Posterior cingulate gyrus (tissue), 11 donors: ENCODE results near the gene SPPL2A.

ENCODE experiments used
- DNase-seq, 10 donors: peaks; one replicate each; pipeline versions ENCODE4 v3.0.0 to v3.0.0-alpha.2; 2020 to 2021; ENCODE audit warnings: mixed read lengths in 3 of 10
- intact Hi-C: fragments of 100-400 bp; cut with DNase I; formaldehyde crosslinking; loops from one replicate; pipeline ENCODE4 v1.15.1; 2023

The SPPL2A gene

DNA sequence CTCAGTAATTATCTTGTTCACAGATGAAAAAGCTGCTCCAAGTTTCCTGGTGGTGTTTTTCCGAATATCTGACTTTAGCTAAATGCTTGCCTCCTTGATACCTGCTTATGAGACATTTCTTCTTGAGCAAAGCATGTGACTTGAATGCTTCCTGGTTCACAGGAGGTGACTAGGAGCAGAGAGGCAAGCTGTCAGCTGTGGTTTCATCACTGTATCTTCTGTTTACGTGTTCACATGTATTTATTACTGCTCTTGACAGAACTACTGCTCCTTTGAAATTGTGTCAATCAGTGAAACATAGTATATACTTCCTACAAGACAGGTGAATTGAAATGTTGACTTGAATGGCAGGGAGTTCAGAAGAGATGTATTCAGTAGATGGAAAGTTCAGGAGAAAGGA, 8.9 kb upstream of the SPPL2A start:
- DNase-seq: no peak
- intact Hi-C loops: no loop called here

DNA sequence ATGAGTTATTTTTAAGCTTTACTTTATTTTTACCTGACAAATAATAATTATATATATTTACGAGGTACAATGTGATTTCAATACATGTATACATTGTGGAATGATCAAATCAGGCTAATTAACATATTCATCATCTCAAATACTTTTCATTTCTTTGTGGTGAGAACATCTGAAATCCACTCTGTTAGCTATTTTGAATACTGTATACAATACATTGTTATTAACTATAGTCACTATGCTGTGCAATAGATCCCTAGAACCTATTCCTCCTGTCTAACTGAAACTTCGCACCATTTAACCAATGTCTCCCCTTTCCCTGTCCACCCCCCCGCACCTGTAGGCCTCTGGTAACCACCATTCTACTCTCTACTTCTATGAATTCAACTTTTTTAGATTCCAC, 7.9 kb upstream of the SPPL2A start:
- intact Hi-C loops: no loop called here
- DNase-seq: no peak

DNA sequence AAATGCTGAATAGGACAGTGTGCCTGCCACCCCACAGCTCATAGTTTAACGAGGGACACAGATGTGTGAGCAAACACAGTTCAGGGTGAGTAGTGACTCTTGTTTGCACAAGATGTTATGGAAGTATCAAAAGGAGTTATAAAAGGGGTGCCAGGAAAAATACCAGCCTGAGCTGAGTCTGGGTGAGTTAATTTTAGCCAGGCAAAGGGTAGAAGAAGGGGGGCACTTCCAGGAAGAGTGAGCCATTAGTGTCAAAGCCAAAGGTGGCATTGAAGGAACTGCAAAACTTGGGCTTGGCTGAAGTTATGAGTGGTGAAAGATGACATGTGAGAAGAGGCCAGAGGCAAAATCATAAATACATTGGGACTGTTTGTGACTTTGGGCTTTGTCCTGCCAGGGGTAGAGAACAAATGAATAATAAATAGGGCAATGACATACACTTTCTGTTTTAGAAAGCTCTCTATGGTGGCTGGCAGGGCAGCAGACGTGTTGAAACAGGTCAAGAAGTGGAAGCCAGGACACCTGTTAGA, 1.9 kb upstream of the SPPL2A start:
- DNase-seq: no peak
- intact Hi-C loops: loop anchor here (2.0 to 10.0 kb wide), 2 partner anchors 107 to 141 kb away; partner anchors contain the start of gene AP4E1

DNA sequence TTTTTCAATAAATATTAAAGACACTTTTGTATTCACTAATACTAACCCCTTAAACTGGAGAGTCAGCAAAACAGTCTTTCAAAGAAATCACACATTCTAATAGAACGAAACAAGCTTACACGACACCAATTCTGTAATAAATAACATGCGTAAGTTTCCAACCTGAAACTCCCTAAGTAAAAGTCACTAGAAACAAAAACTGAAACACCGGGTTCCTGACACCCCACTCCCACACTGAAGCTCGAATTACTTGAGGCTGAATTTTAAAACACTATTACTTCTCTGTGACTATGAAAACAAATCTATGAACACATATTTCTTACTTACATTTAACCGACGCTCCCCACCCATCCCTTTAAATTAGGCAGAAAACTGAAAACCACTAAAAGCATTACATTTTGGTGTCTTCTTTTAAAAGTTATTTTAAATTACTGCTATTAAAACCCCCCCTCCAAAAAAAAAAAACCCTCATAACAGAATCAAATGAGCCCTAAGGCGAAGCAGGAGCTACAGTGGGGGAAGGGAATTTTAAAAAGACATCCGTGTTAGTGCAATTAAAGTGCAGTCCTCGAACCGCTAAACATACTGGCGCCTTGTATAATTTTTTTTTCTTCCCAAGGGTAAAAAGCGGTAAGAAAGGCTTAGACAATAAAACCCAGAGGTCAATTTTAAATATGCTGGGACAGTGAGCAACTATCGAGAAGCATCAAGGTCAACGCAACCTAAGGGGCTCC, 878 bp downstream of the SPPL2A start:
- DNase-seq: no peak
- intact Hi-C loops: loop anchor here (2.0 to 10.0 kb wide), 2 partner anchors 78 to 110 kb away; partner anchors contain the start of gene TRPM7

DNA sequence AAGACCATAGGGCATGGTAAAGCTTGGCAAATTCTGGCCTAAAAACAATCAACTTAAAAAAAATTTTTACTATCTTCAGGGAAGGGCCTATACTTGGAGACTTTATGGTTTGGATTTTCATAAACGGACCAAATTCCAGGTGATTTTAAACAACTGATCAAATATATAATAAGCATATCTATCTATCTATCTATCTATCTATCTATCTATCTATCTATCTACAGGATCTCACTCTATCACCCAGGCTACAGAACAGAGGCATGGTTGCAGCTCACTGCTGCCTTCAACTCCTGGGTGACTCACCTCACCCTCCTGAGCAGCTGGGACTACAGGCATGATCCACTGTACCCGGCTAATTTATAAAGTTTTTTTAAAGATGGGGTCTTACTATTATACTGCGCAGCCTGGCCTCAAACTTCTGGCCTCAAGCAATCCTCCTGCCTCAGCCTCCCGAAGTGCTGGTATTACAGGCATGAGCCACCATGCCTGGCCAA, 6.7 kb downstream of the SPPL2A start:
- intact Hi-C loops: no loop called here
- no peak for DNase-seq

DNA sequence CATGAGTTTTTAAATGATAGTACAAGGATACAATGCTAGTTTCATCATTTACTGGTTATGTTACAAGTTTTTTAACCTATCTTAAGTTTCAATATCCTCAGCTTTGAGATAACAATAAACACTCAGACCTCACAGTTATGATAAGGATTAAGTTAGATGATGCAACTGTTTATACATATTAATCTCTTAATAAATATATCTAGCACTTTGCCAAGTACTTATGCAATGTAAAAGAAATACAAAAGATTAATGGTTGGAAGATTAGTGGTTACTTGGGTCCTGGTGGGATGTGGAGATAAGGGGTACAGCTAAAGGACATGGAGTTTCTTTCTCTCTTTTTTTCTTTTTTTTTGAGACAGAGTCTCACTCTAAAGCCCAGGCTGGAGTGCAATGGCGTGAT, 12.0 kb downstream of the SPPL2A start:
- DNase-seq: no peak
- intact Hi-C loops: no loop called here

DNA sequence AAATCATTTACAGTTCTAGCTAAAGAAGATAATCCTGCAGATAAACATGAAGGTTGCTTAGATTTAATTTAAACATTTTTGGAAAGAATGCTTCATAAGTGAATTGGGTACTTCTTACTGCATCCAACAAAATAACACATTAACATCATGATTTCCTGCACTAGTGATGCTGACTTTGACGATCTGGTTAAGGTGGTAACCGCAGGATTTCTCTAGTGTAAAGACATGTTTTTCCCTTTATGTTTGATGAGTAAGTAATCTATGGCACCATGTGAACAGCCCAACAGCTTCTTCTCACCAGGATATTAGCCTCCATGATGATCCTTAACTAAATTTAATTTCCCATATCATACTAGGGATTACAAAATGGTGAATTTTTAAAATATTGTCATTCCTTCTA, 14.1 kb downstream of the SPPL2A start:
- DNase-seq: no peak
- intact Hi-C loops: no loop called here

DNA sequence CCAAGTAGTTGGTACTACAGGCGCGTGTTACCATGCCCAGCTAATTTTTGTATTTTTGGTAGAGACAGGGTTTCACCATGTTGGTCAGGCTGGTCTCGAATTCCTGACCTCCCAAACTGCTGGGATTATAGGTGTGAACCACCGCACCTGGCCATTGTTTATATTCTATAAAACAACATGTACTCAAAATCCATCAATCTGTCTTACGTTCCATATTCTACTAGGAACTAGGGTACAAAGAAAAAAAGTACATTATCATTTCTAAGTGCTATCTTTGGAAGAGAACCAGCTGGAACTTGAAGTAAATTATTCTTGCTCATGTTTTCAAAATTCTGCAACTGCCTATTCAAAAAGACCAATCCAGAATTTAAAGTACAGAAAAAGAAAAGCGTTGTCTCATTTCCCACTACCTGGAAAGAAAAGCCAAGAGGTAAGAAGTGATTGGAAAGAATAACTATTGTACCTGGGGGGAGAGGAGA, 15.2 kb downstream of the SPPL2A start:
- intact Hi-C loops: no loop called here
- DNase-seq: no peak

DNA sequence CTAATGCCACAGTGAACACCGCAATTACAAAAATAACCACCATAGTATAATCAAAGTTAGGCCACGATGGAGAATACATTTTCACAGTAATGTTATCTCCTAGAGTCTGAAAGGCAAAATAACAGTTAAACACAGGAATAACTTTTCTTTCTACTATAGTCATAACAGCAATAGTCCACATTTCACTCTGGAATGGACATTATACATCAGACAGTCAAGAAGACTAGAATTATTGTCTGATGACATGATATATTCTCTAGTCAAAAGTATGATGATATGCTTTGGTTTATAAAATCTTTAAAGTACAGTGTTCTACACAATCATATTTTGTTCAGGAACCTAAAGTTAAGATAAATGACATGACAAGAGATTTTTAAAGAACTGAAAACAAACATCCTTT, 18.0 kb downstream of the SPPL2A start:
- intact Hi-C loops: no loop called here
- no peak for DNase-seq

DNA sequence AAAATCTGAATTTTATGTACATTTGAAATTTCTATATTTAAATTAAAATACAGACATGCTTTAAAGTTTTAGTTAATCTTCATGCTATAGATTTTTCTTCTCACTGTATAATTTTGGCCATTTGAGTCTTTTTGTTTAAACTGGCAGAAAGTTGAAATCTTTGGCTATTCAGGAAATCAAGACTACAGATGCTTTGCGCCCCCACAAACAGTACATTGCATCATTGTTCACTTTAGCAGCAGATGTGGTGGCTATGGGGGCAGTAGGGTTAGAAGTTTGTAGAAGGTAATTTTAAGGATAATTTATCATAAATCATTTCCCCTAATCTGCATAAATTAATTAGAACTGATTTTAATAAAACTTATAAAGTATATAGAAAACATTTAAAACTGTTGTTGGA, 20.9 kb downstream of the SPPL2A start:
- no peak for DNase-seq
- intact Hi-C loops: no loop called here

DNA sequence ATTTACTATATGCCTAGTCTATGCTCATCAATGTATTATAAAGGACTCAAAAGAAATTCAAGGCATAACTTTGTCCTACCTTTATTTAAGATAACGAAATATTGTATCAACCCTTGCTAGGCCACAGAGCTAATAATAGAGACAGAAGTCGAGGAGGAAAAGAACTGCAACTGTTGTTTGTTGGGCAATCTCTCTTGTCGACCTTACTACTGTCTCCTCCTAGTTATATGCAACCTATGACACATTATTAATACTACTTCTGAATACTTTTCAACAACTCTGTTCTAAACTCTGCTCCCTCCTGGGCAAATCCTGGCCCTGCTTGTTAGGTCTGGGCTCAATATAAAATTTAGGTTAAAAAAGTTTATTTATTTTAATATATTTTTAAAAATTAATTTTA, 24.6 kb downstream of the SPPL2A start:
- no peak for DNase-seq
- intact Hi-C loops: no loop called here

DNA sequence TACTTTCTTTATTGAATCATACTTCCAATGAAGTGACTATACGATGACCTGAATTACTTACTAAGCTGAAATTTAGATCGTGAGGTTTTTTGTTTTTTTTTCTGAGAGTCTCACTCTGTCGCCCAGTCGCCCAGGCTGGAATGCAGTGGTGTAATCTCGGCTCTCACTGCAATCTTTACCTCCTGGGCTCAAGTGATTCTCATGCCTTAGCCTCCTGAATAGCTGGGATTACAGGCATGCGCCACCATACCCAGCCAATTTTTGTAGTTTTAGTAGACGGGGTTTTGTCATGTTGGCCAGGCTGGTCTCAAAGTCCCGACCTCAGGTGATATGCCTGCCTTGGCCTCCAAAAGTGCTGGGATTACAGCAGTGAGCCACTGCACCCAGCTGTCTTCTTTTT, 28.7 kb downstream of the SPPL2A start:
- intact Hi-C loops: no loop called here
- no peak for DNase-seq

DNA sequence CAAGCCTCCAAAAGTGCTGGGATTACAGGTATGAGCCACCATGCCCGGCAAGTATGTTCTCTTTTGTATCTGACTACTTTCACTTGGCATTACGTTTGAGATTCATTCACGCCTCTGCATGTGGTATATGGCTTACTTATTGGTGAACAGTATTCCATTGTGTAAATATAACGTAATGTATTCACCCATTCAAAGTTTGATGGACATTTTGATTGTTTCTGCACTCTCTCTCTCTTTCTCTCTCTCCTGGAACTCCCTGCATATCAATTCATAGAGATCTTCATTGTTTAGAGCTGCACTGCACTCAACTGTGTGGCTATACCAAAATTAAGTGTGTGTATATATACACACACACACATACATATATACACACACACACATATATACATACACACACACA, 30.4 kb downstream of the SPPL2A start:
- intact Hi-C loops: no loop called here

DNA sequence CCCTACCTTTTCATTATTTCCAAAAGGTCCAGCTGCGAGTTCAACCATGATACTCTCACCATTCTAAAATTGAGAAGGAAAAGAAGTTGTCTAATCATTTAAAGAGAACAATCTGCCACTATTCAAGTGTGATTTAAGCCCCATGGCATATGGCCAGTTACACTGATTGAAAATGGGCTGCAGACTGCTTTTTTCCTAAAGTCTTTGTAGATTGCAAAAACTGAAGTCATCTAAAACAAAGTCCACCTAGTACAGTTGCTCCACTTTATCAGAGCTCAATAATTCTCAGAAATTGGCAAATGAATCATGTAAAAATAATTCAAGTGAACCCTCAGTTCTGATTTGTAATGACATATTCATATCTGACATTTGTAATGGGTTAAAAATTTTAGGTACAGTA, 39.2 kb downstream of the SPPL2A start:
- DNase-seq: no peak
- intact Hi-C loops: no loop called here

More for the DNA sequence above, 30.4 kb downstream of the SPPL2A start:
- no peak for DNase-seq

DNA sequence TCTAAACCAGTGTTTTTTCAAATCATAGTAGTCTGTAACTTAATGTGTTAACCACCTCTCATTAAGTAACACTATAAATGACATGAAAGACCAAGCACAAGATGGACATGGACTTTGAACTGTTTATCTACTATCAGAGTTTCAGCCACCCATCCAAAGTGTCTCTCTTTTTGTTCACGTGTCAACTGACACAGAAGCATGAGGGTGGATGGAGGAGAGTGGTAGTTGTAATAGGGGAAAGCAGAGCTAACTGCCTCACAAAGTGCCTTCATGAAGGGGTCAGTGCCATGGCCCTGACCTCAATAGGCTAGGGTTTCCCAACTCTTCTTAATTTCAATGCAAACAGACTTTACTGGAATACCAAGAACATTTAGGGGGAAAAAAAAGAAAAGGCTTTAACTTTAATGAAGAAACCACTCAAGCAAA, 46.8 kb downstream of the SPPL2A start:
- intact Hi-C loops: no loop called here
- DNase-seq: no peak

DNA sequence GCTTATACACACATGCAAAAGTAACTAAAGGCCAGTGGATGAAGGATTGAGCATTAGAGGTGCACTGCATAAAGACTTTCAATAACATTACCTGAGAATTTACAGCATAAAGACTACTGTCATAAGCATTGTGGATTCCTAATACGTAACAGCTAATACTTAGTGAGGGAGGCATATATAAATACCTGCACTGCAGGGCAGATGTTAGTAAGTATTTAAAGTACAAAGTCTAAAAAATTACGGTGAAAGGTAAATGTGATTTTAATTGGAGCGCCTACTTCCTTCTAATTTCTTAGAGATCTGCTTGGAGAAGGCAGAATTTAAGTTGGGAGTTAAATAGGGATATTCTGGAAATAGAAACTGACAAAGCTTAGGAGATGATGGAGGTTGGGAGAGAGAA, 53.5 kb downstream of the SPPL2A start:
- intact Hi-C loops: no loop called here
- DNase-seq: no peak

DNA sequence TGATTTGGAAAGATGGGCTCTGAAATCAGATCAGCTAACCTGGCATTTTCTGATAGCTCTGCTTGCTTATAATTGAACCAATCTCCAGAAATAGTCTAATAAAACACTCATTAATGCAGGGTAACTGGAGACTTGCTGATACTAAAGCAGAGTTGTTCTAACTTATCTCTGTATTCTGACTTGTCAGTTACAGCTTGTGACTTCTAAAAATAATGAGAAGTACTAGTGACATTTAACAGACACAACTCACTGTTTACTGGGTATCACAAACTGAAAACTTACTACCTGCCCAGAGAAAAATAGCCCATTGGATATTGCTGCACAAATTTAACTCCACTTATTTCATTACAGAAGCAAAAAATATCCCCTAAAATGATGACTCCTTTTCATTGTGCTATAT, 54.9 kb downstream of the SPPL2A start:
- intact Hi-C loops: no loop called here
- DNase-seq: no peak

DNA sequence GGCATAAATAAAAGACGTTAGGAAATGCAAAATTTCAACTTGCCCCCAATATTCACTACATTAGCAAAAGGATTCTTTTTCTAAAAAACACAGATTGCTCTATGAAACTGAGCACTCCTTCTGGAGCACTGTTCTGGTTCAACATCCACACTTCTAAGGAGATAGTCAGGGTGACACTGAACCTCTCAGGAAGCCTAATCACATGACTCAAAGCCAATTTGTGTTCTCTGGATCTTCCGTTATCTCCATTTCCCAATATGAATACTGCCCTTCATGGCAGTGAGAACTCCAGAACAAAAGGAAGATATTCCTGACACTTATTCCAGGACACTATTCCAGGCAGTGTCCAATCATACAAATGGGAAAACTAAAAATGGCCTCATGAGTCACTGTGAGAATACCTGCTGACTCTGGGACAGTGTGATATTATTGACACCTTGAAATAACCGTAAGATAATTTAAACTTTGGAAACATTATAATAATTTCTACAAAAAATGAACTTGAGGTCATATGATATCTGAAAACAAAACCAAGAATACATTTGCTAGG, 57.6 kb downstream of the SPPL2A start:
- intact Hi-C loops: no loop called here
- DNase-seq: no peak

DNA sequence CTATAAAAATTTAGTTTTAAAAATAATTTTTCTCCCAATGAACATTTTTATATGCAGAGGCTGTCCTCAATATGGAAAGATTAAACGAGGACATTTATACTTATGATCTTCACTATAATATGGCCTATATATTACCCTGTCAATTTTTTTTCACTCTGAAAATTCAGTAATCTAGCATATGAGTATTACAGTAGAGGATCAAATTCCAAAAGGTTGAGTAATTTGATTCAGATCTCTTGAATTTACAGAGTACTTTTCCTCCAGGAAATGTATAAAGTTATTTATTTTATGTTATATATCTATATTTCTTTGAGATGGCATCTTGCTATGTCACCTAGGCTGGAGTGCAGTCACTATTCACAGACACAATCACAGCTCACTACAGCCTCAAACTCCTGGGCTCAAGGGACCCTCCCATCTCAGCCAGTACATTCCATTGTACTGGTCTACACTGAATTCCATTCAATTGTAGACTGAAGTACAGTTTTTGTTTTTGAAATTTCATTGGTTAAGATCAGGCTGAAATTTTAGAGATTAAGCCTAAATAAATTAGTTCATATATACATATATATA, 62.7 kb downstream of the SPPL2A start:
- no peak for DNase-seq
- intact Hi-C loops: no loop called here

DNA sequence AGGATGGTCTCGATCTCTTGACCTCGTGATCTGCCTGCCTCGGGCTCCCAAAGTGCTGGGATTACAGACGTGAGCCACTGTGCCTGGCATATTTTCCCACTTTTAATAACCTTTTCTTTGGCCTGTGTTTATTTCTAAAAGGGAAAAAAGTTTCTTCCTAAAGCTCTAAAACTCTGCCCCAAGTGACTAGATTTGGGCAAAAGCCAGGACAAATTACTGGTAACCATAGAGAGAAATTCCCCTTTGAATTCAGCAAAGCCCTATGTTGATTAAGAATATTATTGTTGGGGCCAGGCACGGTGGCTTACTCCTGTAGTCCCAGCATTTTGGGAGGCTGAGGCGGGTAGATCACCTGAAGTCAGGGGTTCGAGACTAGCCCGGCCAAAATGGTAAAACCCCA, 67.4 kb downstream of the SPPL2A start:
- intact Hi-C loops: no loop called here
- DNase-seq: no peak

DNA sequence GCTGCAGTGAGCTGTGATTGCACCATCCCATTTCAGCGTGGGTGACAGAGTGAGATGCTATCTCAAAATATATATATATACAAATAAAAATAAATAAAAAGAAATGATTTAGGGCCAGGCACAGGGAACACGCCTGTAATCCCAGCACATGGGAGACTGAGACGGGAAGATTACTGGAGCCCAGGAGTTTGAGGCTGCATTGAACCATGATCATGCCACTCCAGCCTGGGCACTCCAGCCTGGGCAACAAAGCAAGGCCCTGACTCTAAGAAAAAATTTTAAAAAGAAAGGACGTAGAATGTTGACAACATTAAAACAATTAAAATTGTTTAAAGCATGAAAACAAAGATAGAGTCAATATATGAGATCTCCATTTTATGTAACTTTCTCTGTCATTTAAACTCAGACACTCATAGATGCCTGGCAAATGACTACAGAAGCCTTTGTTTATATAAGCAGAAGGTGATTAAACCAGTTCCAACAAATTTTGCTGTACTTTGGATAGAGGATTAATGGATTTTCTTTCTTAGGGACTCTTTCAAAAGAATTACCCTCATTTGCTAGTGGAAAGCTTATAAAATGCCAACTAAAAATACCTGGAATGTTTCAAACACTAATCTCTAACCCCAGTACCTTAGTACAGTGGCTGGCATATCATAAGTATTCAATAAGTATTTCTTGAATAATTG, 68.3 kb downstream of the SPPL2A start:
- no peak for DNase-seq
- intact Hi-C loops: no loop called here
